SK-N-SH (cell line): Measurements from ENCODE around the gene PSMD14. TPM values are rescaled to one million over a fixed set of nuclear protein-coding genes. Genes with fewer than 3 reads are reported as not detected.

ENCODE experiments used
- CTCF ChIA-PET: fragments of 300-600, 350-600 bp; formaldehyde crosslinking; extraction: SDS; loops from one replicate; lab custom pipeline; 2021; lab: Yijun Ruan, JAX
- POLR2A ChIA-PET: fragments of 350-600 bp; sonication (Branson Sonifier 250); formaldehyde crosslinking; extraction: SDS; loops from one replicate; lab custom pipeline; 2020; ENCODE audit warnings: antibody characterized with exemption, inconsistent platforms; lab: Yijun Ruan, JAX
- DNase-seq: peaks from one replicate; pipeline ENCODE4 v3.0.0; 2012
- H2AFZ ChIP-seq: fragments of 200-600 bp; sonication (generic); 2 replicates; pipeline ENCODE4 v1.8.1; 2016; ENCODE audit warnings: antibody characterized with exemption, mild to moderate bottlenecking, low read depth
- H3F3A ChIP-seq: fragments of 200-600 bp; sonication (generic); replicated peaks from 2 replicates; pipeline ENCODE3; 2016; ENCODE audit warnings: antibody characterized with exemption, mild to moderate bottlenecking; ENCODE audit not compliant: insufficient read depth
- H3K27ac ChIP-seq, 2 experiments: fragments of 200-500 bp in 1 of 2; fragments of 200-600 bp in 1 of 2; sonication (Bioruptor generic) in 1 of 2; sonication (generic), shearing (Covaris generic) in 1 of 2; 2 replicates each; pipeline versions ENCODE4 v1.5.1 to v1.6.1; 2014 to 2016; ENCODE audit warnings: low read depth in 2 of 2, inconsistent platforms in 1 of 2, low read length in 1 of 2, mild to moderate bottlenecking in 1 of 2, mixed read lengths in 1 of 2
- H3K27me3 ChIP-seq: fragments of 200-600 bp; sonication (generic), shearing (Covaris generic); 2 replicates; pipeline ENCODE4 v1.6.1; 2016; ENCODE audit warnings: mixed run types; ENCODE audit not compliant: insufficient read depth
- H3K36me3 ChIP-seq, 2 experiments: fragments of 200-500 bp in 1 of 2; fragments of 200-600 bp in 1 of 2; sonication (Bioruptor generic) in 1 of 2; sonication (generic) in 1 of 2; replicated peaks in 1 of 2; 2 replicates each; pipeline versions ENCODE3 to v1.5.1; 2014 to 2016; ENCODE audit warnings: low read length in 1 of 2, mild to moderate bottlenecking in 1 of 2; ENCODE audit not compliant: insufficient read depth in 2 of 2, control insufficient read depth in 1 of 2
- H3K4me1 ChIP-seq, 2 experiments: fragments of 200-500 bp in 1 of 2; fragments of 200-600 bp in 1 of 2; sonication (Bioruptor generic) in 1 of 2; sonication (generic), shearing (Covaris generic) in 1 of 2; 2 replicates each; pipeline versions ENCODE4 v1.5.1 to v1.6.1; 2014 to 2016; ENCODE audit warnings: low read depth in 1 of 2, low read length in 1 of 2, mixed run types in 1 of 2; ENCODE audit not compliant: insufficient read depth in 2 of 2, control insufficient read depth in 1 of 2
- H3K4me2 ChIP-seq: fragments of 200-600 bp; sonication (generic), shearing (Covaris generic); 2 replicates; pipeline ENCODE4 v1.6.1; 2017; ENCODE audit warnings: mixed run types
- H3K4me3 ChIP-seq, 2 experiments: fragments of 200-500 bp in 1 of 2; fragments of 200-600 bp in 1 of 2; sonication (Bioruptor generic) in 1 of 2; sonication (generic), shearing (Covaris generic) in 1 of 2; 2 replicates each; pipeline versions ENCODE4 v1.5.1 to v1.8.1; 2014 to 2016; ENCODE audit warnings: low read depth in 2 of 2, inconsistent platforms in 1 of 2, low read length in 1 of 2, mild to moderate bottlenecking in 1 of 2, mixed read lengths in 1 of 2, moderate library complexity in 1 of 2
- H3K79me2 ChIP-seq: fragments of 200-600 bp; sonication (generic); 2 replicates; pipeline ENCODE4 v1.8.1; 2017; ENCODE audit warnings: mild to moderate bottlenecking; ENCODE audit not compliant: insufficient read depth
- H3K9ac ChIP-seq: fragments of 200-600 bp; sonication (generic); 2 replicates; pipeline ENCODE4 v1.6.1; 2017; ENCODE audit warnings: mixed run types
- H3K9me2 ChIP-seq: fragments of 200-600 bp; sonication (generic); 2 replicates; pipeline ENCODE4 v1.6.1; 2017; ENCODE audit warnings: mixed run types
- H3K9me3 ChIP-seq: fragments of 200-600 bp; sonication (generic); 2 replicates; pipeline ENCODE4 v1.6.1; 2017; ENCODE audit warnings: mixed run types, mild to moderate bottlenecking, moderate library complexity
- H4K20me1 ChIP-seq: fragments of 200-600 bp; sonication (generic); 2 replicates; pipeline ENCODE4 v1.6.1; 2017; ENCODE audit warnings: mild to moderate bottlenecking, mixed run types; ENCODE audit not compliant: insufficient read depth
- EP300 ChIP-seq, 2 experiments: IDR thresholded peaks; 2 replicates each; pipeline versions ENCODE4 v1.4.0 to v1.6.1; 2012; ENCODE audit warnings: borderline replicate concordance in 1 of 2, low read depth in 1 of 2, low read length in 1 of 2
- GABPA ChIP-seq: IDR thresholded peaks from 2 replicates; pipeline ENCODE4 v1.4.0; 2012; ENCODE audit warnings: low read depth, mild to moderate bottlenecking
- JUND ChIP-seq: IDR thresholded peaks from 2 replicates; pipeline ENCODE4 v1.4.0; 2012
- MXI1 ChIP-seq: IDR thresholded peaks from 2 replicates; pipeline ENCODE4 v1.6.1; 2012; ENCODE audit warnings: mild to moderate bottlenecking, low read depth, low read length, improper control_type of control experiment
- NFIC ChIP-seq: IDR thresholded peaks from 2 replicates; pipeline ENCODE4 v1.4.0; 2012; ENCODE audit warnings: borderline replicate concordance
- PBX3 ChIP-seq: IDR thresholded peaks from 2 replicates; pipeline ENCODE4; 2012
- RXRA ChIP-seq: IDR thresholded peaks from 2 replicates; pipeline ENCODE4 v1.4.0; 2012; ENCODE audit warnings: low read depth, mild to moderate bottlenecking, borderline replicate concordance
- TAF1 ChIP-seq: IDR thresholded peaks from 2 replicates; pipeline ENCODE4 v1.6.1; 2012; ENCODE audit warnings: low read depth, mild to moderate bottlenecking, low read length, moderate library complexity, borderline replicate concordance
- TCF12 ChIP-seq: IDR thresholded peaks from 2 replicates; pipeline ENCODE4 v1.4.0; 2012
- USF2 ChIP-seq: fragments of 150-350 bp; IDR thresholded peaks from 2 replicates; pipeline ENCODE4 v1.6.1; 2017; ENCODE audit warnings: antibody characterized with exemption, low read length, low read depth, borderline replicate concordance
- ZBTB33 ChIP-seq: IDR thresholded peaks from 2 replicates; pipeline ENCODE4 v1.4.0; 2012; ENCODE audit warnings: low read depth, borderline replicate concordance
- WGBS: methylation state at CpG from one replicate; pipeline ENCODE4 v1.1.6; 2017; ENCODE audit warnings: low lambda C conversion rate; 5-methylcytosine and 5-hydroxymethylcytosine counted together
- polyA plus RNA-seq, 3 experiments: library from polyadenylated mRNA; depleted of rRNA; stranded (reverse); fragments of >200 nt; gene quantifications; 2 replicates each; pipeline ENCODE4 v1.2.3, GENCODE V29; 2012
- TF ChIP-seq, protein P1 (sequence below): fragments of 200-600 bp; sonication (generic); IDR thresholded peaks from 2 replicates; pipeline ENCODE4 v1.6.1; 2017; ENCODE audit warnings: antibody characterized with exemption, mild to moderate bottlenecking, moderate library complexity

Gene PSMD14
- polyA plus RNA-seq, 1 of the 3 experiments (the other 2 are of a cell fraction), result 50.4 TPM

DNA sequence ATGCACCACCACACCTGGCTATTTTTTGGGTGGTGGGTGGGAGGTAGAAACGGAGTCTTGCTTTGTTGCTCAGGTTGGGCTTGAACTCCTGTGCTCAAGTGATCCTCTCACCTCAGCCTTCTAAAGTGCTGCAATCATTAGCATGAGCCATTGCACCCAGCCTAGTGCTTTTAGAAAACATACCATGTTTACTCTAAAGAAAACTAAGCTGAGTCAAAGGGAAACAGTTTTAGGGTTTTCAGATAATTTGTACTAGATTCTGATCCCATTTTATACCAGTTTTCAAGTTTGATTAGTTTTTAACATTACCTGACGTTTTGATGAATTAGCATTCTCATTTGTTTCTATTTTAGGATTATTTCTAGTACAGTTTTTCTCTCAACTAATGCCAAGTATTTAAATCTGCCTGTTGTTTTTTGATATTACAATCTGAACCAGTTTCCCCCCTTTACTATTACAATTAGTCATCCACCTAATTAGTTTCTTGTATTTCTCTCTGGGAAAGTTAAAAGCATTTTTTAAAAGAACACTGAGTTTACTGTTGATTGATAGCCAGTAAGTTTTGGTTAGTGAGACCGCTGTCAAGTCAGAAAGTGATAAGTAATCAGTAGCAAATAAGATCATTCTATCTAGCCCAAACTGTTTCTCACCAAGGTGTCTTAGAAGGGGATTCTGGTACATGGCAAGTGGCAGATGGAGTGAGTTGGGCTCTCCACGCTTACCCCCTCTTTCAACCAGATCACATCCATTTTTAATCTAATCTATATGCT is 83.7 kb downstream of the PSMD14 start:
- no peak for TF ChIP-seq NFIC
- TF ChIP-seq GABPA, result no peak
- no peak for TF ChIP-seq TAF1
- no peak for TF ChIP-seq EP300 (IDR thresholded peaks at IDR 0.05; ENCODE audit: borderline replicate concordance in 1 of 2, low read depth in 1 of 2, low read length in 1 of 2)
- TF ChIP-seq TCF12, result no peak
- no peak for TF ChIP-seq ZBTB33
- no peak for TF ChIP-seq USF2
- TF ChIP-seq, protein P1, sequence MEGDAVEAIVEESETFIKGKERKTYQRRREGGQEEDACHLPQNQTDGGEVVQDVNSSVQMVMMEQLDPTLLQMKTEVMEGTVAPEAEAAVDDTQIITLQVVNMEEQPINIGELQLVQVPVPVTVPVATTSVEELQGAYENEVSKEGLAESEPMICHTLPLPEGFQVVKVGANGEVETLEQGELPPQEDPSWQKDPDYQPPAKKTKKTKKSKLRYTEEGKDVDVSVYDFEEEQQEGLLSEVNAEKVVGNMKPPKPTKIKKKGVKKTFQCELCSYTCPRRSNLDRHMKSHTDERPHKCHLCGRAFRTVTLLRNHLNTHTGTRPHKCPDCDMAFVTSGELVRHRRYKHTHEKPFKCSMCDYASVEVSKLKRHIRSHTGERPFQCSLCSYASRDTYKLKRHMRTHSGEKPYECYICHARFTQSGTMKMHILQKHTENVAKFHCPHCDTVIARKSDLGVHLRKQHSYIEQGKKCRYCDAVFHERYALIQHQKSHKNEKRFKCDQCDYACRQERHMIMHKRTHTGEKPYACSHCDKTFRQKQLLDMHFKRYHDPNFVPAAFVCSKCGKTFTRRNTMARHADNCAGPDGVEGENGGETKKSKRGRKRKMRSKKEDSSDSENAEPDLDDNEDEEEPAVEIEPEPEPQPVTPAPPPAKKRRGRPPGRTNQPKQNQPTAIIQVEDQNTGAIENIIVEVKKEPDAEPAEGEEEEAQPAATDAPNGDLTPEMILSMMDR, result no peak
- TF ChIP-seq PBX3, result no peak
- no peak for TF ChIP-seq RXRA
- TF ChIP-seq MXI1, result no peak
- no peak for TF ChIP-seq JUND
- H3K27ac ChIP-seq, result no peak overlapping the region
- H3K9ac ChIP-seq, result no peak overlapping the region
- peaks cover 57 to 61% of the 10 kb centered on the region in 2 experiments for H3K36me3 ChIP-seq
- no peak overlapping the region for H3K4me2 ChIP-seq
- no peak overlapping the region for H3K4me3 ChIP-seq
- DNase-seq, result no peak
- peaks cover 2% of the 10 kb centered on the region for H3F3A ChIP-seq
- H3K27me3 ChIP-seq, result no peaks in the 10 kb centered on the region
- no peak overlapping the region for H2AFZ ChIP-seq
- no peaks in the 10 kb centered on the region for H4K20me1 ChIP-seq
- CTCF ChIA-PET, result no interaction called here
- POLR2A ChIA-PET, result no interaction called here
- 94% methylated on average over 4 of the region's 4 CpGs for WGBS
- H3K79me2 ChIP-seq, result no peaks in the 10 kb centered on the region
- H3K9me2 ChIP-seq, result no peaks in the 10 kb centered on the region
- H3K4me1 ChIP-seq, result no peaks in the 10 kb centered on the region; a peak in 1 of 4 replicates
- no peaks in the 10 kb centered on the region for H3K9me3 ChIP-seq
